IMR-90 (cell line): ENCODE results near the gene SEC14L1. TPM values are rescaled to one million over a fixed set of nuclear protein-coding genes. Genes with fewer than 3 reads are reported as not detected.
"Not testable (repeated sequence)": the region's sequence is repeated elsewhere in the genome, so short reads cannot be mapped to it uniquely, and the experiment has no call there.

Source experiments
- ATAC-seq: fragments of 200-7000 bp; cut with Tn5 transposase; 2 replicates; pipeline ENCODE4 v1.9.1; 2020; ENCODE audit warnings: low read depth, mild to moderate bottlenecking, moderate library complexity
- BruUV-seq: library from RNA; stranded (reverse); fragments of 400-500 nt; replicated peaks from 2 replicates; lab custom pipeline; 2021; lab: Mats Ljungman, UMichigan
- CTCF ChIA-PET: fragments of 300-600 bp; formaldehyde crosslinking; extraction: SDS; loops from one replicate; lab custom pipeline; 2021; ENCODE audit warnings: antibody characterized with exemption; lab: Yijun Ruan, JAX
- POLR2A ChIA-PET: fragments of 300-600 bp; sonication (Branson Sonifier 250); formaldehyde crosslinking; loops from one replicate; lab custom pipeline; 2022; ENCODE audit warnings: antibody characterized with exemption; ENCODE audit not compliant: unreplicated experiment; lab: Charles Lee
- DNase-seq: peaks from one replicate; pipeline ENCODE4 v3.0.0; 2013
- H2AFZ ChIP-seq: replicated peaks from 2 replicates; pipeline ENCODE3; 2013; ENCODE audit warnings: low read length, mild to moderate bottlenecking; ENCODE audit not compliant: poor library complexity
- H2AK5ac ChIP-seq: 2 replicates; pipeline ENCODE4 v1.6.1; 2013; ENCODE audit warnings: low read depth, low read length, inconsistent platforms
- H2AK9ac ChIP-seq: replicated peaks from 2 replicates; pipeline ENCODE3; 2013; ENCODE audit warnings: mild to moderate bottlenecking, low read depth, low read length, moderate library complexity; ENCODE audit not compliant: poor library complexity
- H2BK120ac ChIP-seq: 2 replicates; pipeline ENCODE4 v1.6.1; 2013; ENCODE audit warnings: low read depth, low read length, inconsistent platforms
- H2BK15ac ChIP-seq: 3 replicates; pipeline ENCODE4 v1.6.1; 2013; ENCODE audit warnings: low read depth, low read length, inconsistent platforms
- H2BK20ac ChIP-seq: 2 replicates; pipeline ENCODE4 v1.6.1; 2013; ENCODE audit warnings: low read depth, mild to moderate bottlenecking, inconsistent platforms, low read length, moderate library complexity
- H2BK5ac ChIP-seq: 2 replicates; pipeline ENCODE4 v1.6.1; 2013; ENCODE audit warnings: mild to moderate bottlenecking, low read depth, low read length, inconsistent platforms; ENCODE audit not compliant: poor library complexity, severe bottlenecking
- H3K14ac ChIP-seq: replicated peaks from 2 replicates; pipeline ENCODE4 v1.6.1; 2013; ENCODE audit warnings: low read depth, low read length, inconsistent platforms
- H3K18ac ChIP-seq: 2 replicates; pipeline ENCODE4 v1.6.1; 2013; ENCODE audit warnings: low read depth, low read length, control low read depth
- H3K23ac ChIP-seq: 2 replicates; pipeline ENCODE4 v1.6.1; 2013; ENCODE audit warnings: low read depth, low read length, inconsistent platforms
- H3K27ac ChIP-seq: 2 replicates; pipeline ENCODE4 v1.5.1; 2013; ENCODE audit warnings: mild to moderate bottlenecking, control low read depth, low read length; ENCODE audit not compliant: insufficient read depth
- H3K27me3 ChIP-seq: 2 replicates; pipeline ENCODE4 v1.6.1; 2013; ENCODE audit warnings: low read length; ENCODE audit not compliant: control insufficient read depth, insufficient read depth
- H3K36me3 ChIP-seq: 2 replicates; pipeline ENCODE4 v1.6.1; 2013; ENCODE audit warnings: low read length, mixed read lengths; ENCODE audit not compliant: control insufficient read depth, insufficient read depth
- H3K4ac ChIP-seq: 2 replicates; pipeline ENCODE4 v1.6.1; 2013; ENCODE audit warnings: low read depth, low read length, inconsistent platforms
- H3K4me1 ChIP-seq: 2 replicates; pipeline ENCODE4 v1.6.1; 2013; ENCODE audit warnings: low read length, mixed read lengths; ENCODE audit not compliant: control insufficient read depth, insufficient read depth
- H3K4me2 ChIP-seq: 2 replicates; pipeline ENCODE4 v1.6.1; 2013; ENCODE audit warnings: low read depth, mild to moderate bottlenecking, control low read depth, low read length, moderate library complexity
- H3K4me3 ChIP-seq: 2 replicates; pipeline ENCODE4 v1.5.1; 2013; ENCODE audit warnings: low read depth, mild to moderate bottlenecking, control low read depth, low read length, moderate library complexity; ENCODE audit not compliant: insufficient read depth
- H3K56ac ChIP-seq: 2 replicates; pipeline ENCODE4 v1.6.1; 2013; ENCODE audit warnings: low read length, inconsistent platforms; ENCODE audit not compliant: insufficient read depth; ENCODE audit errors: extremely low read depth
- H3K79me1 ChIP-seq, 2 experiments: 2 replicates each; pipeline ENCODE4 v1.6.1; 2013; ENCODE audit warnings: low read length in 2 of 2, inconsistent platforms in 1 of 2, low read depth in 1 of 2
- H3K9ac ChIP-seq: 2 replicates; pipeline ENCODE4 v1.6.1; 2013; ENCODE audit warnings: low read depth, low read length, control low read depth
- H3K9me1 ChIP-seq: 2 replicates; pipeline ENCODE4 v1.6.1; 2013; ENCODE audit warnings: low read length, inconsistent platforms; ENCODE audit not compliant: insufficient read depth
- H3K9me3 ChIP-seq: 2 replicates; pipeline ENCODE4 v1.6.1; 2013; ENCODE audit warnings: low read length; ENCODE audit not compliant: control insufficient read depth, insufficient read depth
- H4K20me1 ChIP-seq: 2 replicates; pipeline ENCODE4 v1.6.1; 2013; ENCODE audit warnings: low read length, inconsistent platforms; ENCODE audit not compliant: insufficient read depth
- H4K5ac ChIP-seq: 2 replicates; pipeline ENCODE4 v1.6.1; 2013; ENCODE audit warnings: mild to moderate bottlenecking, low read depth, low read length, control low read depth
- H4K8ac ChIP-seq, 2 experiments: 2 replicates each; pipeline ENCODE4 v1.6.1; 2013; ENCODE audit warnings: low read depth in 2 of 2, low read length in 2 of 2, control low read depth in 1 of 2, inconsistent platforms in 1 of 2
- H4K91ac ChIP-seq: 2 replicates; pipeline ENCODE4 v1.6.1; 2013; ENCODE audit warnings: low read depth, low read length, inconsistent platforms; ENCODE audit not compliant: insufficient read depth
- WGBS, 2 experiments: methylation state at CpG; one replicate each; pipeline versions ENCODE4 v1.1.5 to v1.1.7; 2013; ENCODE audit warnings: missing lambda C conversion rate in 2 of 2; ENCODE audit not compliant: insufficient read length in 1 of 2; ENCODE audit errors: extremely low coverage in 2 of 2; 5-methylcytosine and 5-hydroxymethylcytosine counted together
- dilution Hi-C: fragments of 300-500 bp; cut with HindIII; formaldehyde crosslinking; loops from one replicate; pipeline ENCODE4 v1.14.3; 2018; ENCODE audit warnings: low sequenced_read_pairs; ENCODE audit not compliant: unreplicated experiment
- in situ Hi-C: fragments of 300-500 bp; cut with MboI; formaldehyde crosslinking; loops from 3 replicates; pipeline ENCODE4 v1.14.3; 2019; ENCODE audit warnings: low sequenced_read_pairs, inconsistent platforms, mixed read lengths
- intact Hi-C: fragments of 100-400 bp; cut with micrococcal nuclease; formaldehyde crosslinking; loops from 2 replicates; pipeline ENCODE4 v1.10.0; 2022
- polyA plus RNA-seq, 3 experiments: library from polyadenylated mRNA; depleted of rRNA; stranded (reverse); fragments of >200 nt; gene quantifications; 2 replicates each; pipeline ENCODE4 v1.2.3, GENCODE V29; 2012; ENCODE audit warnings: low replicate concordance in 1 of 3
- total RNA-seq: library from RNA; depleted of rRNA; stranded (reverse); fragments of >200 nt; gene quantifications from 2 replicates; pipeline ENCODE4 v1.2.3, GENCODE V29; 2012

SEC14L1 gene
- total and polyA plus RNA-seq, 2 of the 4 experiments (the other 2 are of a cell fraction), result 24.9 to 35.8 TPM

- H3K36me3 ChIP-seq, intact Hi-C loops, H3K9ac ChIP-seq, H3K23ac ChIP-seq, ATAC-seq, H3K4ac ChIP-seq, H3K4me1 ChIP-seq, H2BK20ac ChIP-seq, H3K56ac ChIP-seq, H3K18ac ChIP-seq, H3K4me2 ChIP-seq, dilution Hi-C loops, DNase-seq, H4K91ac ChIP-seq, H2AFZ ChIP-seq, H4K5ac ChIP-seq, POLR2A ChIA-PET, H2AK9ac ChIP-seq, in situ Hi-C loops, H3K27me3 ChIP-seq, H2BK5ac ChIP-seq, H3K27ac ChIP-seq, H2BK15ac ChIP-seq, H3K9me1 ChIP-seq, H4K8ac ChIP-seq, H3K9me3 ChIP-seq, H2AK5ac ChIP-seq, H2BK120ac ChIP-seq, H3K14ac ChIP-seq, H3K4me3 ChIP-seq, BruUV-seq: not testable (repeated sequence)
- Histone ChIP-seq H4K20me1 (peaks cover 66% of the 10 kb centered on the region), H3K79me1 (peaks cover 24 to 83% of the 10 kb centered on the region in 2 experiments)
- CTCF ChIA-PET, result interaction anchor here (1.1 kb wide), 1 partner anchor 24 kb away, joined by 3 read pairs; no protein-coding TSS in a partner anchor
- WGBS, 2 experiments, result no CpG with 5 or more reads among the region's 6 CpGs
These were observed 17.0 kb downstream of the SEC14L1 start for GRCh38 chr17:77157766-77158165.
